GM10266 (cell line): ENCODE measurements around the gene RHEB.

Experiments
- DNase-seq: peaks from one replicate; pipeline ENCODE4 v3.0.0; 2012; ENCODE audit errors: extremely low spot score
- TF ChIP-seq, protein P1 (sequence below): IDR thresholded peaks from 2 replicates; pipeline ENCODE4 v1.5.1; 2012; ENCODE audit warnings: mild to moderate bottlenecking, low read depth; ENCODE audit not compliant: control insufficient read depth, insufficient read depth; ENCODE audit errors: missing control alignments

Gene RHEB

DNA sequence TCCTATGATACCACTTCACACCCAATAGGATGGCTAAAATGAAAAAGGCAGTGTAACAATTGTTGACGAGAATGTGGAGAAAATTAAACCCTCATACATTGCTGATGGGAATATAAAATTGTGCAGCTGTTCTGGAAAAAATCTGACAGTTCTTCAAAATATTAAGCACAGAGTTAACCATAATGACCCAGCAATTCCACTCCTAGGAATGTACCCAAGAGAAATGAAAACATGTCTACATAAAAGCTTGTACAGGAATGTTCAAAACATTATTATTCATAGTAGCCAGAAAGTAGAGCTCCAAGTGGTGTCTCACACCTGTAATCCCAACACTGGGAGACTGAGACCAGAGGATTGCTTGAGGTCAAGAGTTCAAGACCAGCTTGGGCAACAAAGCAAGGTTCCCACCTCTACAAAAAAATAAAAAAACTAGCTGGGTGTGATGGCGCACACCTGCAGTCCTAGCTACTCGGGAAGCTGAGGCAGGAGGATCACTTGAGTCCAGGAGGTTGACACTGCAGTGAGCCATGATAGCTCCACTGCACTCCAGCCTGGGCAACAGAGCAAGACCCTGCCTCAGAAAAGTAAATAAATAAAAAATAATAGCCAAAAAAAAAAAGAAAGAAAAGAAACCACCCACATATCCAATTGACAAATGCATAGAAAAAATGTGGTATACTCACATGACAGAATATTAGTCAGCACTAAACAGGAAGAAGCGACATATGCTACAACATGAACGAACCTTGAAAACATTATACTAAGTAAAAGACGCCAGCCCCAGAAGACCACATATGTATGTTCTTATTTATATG, 5.0 kb downstream of the RHEB start:
- no peak for DNase-seq
- TF ChIP-seq, protein P1, sequence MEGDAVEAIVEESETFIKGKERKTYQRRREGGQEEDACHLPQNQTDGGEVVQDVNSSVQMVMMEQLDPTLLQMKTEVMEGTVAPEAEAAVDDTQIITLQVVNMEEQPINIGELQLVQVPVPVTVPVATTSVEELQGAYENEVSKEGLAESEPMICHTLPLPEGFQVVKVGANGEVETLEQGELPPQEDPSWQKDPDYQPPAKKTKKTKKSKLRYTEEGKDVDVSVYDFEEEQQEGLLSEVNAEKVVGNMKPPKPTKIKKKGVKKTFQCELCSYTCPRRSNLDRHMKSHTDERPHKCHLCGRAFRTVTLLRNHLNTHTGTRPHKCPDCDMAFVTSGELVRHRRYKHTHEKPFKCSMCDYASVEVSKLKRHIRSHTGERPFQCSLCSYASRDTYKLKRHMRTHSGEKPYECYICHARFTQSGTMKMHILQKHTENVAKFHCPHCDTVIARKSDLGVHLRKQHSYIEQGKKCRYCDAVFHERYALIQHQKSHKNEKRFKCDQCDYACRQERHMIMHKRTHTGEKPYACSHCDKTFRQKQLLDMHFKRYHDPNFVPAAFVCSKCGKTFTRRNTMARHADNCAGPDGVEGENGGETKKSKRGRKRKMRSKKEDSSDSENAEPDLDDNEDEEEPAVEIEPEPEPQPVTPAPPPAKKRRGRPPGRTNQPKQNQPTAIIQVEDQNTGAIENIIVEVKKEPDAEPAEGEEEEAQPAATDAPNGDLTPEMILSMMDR: no peak

DNA sequence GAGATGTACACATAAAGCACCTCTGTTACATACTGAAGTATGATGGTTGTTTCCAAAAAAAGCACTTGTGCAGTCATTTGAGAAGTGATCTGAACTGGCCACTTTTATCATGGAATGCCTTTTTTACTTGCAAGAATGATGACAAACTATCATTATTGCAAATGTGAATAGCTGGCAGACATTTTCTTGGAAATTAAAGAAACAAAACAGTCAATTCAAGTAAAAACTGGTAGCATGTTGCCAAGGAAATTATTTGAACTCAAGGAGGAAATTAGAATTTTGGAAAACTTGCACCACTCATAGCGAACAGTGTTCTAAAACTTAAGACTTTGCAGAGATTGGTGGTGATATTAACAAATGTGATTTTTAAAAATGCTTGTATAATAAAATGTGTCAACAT, 6.6 kb downstream of the RHEB start:
- TF ChIP-seq, protein P1: no peak
- DNase-seq: no peak

DNA sequence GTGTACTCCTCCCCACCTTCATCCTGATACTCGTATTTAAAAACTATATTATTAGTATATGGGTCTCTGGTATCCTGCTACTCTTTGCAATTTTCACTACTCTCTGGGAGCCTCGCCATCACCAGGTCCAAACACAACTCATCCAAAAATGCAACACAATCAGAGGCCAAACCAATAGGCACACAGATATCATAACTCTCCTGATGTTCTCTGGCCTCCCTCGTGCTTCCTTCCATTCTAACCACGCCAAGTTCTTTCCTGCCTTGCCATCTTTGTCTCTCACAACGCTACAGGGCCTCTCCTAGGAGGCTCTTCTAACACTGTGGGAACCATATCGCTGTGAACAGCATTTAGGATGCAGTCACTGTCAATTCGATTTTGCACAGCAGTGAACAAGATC, 7.3 kb downstream of the RHEB start:
- TF ChIP-seq, protein P1: no peak
- DNase-seq: no peak

DNA sequence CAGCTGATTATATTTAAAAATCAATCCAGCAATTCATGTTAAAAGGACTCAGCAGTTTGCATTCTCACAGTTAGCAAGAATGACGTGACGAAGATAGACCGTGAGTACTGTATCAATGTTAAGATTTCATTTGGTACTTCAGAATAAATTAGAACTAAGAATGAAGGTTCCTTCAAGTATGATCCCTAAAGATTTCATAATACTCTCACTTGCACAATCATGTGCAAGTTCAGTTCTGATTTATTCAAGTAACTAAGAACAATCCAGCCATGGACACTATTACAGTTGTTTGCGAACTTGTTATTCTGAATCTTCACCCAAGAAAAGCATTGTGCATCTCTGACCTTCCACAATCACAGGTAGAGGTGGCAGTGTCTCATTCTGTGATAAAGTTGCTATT, 7.7 kb downstream of the RHEB start:
- no peak for DNase-seq
- TF ChIP-seq, protein P1: no peak

DNA sequence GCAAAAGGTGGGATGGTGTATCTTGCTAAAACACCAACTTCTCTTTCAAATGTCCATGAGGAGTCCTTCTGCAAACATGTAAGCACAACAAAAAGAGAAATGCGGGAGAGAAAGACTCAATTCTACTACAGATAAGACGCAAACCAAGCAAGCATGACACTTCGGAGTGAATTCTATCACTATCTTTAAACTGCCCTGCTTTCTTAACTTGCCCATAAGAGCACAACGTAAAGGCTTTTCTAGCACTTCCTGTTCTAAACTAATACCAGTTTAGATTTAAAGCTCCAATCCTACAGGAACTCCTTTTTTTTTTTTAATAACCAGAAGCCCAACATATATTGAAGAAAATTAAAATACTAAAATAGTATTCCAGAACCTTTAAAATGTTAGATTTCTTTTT, 8.4 kb downstream of the RHEB start:
- TF ChIP-seq, protein P1: no peak

DNA sequence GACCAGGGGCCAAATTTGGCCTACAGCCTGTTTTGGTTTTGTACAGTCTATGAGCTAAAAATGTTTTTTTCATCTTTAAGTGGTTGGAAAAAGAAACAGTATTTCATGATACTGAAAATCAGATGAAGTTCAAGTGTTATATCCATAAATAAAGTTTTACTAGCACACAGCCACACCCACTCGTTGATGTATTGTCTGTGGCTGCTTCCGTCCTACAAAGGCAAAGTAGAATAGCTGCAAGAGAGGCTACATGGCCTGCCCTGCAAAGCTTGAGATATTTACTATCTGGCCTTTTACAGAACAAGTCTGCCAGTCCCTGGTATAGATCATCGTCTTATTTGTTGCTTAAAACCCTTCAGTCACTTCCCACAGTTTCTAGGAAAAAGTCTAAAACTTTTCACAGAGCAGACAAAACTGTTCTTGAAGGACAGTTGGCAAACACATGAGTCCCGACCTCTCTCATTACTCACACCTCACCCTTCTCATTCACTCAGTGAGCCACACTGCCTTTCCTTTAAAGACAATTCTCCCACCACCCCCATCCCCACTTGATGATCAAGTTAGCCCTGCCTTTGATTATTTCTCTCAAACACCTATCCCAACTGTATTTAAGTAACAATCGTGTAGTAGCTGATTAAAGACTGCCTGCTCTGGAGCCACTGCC, 9.9 kb downstream of the RHEB start:
- TF ChIP-seq, protein P1: no peak
- no peak for DNase-seq

More for the DNA sequence above, 8.4 kb downstream of the RHEB start:
- DNase-seq: no peak

DNA sequence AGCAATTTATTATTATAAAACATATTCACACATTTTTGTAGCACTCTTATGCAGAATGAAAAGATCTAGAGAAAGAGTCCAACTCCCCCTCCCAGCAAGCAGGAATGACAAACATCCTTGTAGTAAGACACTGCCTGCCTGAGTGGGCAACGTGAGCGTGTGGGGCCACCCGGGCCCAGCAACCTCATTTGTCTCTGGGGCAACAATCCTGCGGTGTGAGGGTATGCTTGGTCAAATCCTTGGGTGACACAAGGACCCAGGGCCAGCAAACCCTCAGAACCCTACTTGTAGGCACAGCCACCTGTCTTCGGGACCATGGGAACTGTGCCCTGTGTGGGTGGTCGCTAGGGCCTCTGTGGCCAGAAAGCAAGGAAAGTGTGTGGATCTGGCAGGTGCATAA, 10.7 kb downstream of the RHEB start:
- DNase-seq: no peak
- TF ChIP-seq, protein P1: no peak
